ENCODE results near the gene BRIP1. TPM values are rescaled to one million over a fixed set of nuclear protein-coding genes. Genes with fewer than 3 reads are reported as not detected.

The BRIP1 gene
- total RNA-seq, 1 donor = 22.9 TPM

GRCh38 chr17:61877837-61878236, 14.5 kb upstream of the BRIP1 start:
- TF ChIP-seq, protein P1, sequence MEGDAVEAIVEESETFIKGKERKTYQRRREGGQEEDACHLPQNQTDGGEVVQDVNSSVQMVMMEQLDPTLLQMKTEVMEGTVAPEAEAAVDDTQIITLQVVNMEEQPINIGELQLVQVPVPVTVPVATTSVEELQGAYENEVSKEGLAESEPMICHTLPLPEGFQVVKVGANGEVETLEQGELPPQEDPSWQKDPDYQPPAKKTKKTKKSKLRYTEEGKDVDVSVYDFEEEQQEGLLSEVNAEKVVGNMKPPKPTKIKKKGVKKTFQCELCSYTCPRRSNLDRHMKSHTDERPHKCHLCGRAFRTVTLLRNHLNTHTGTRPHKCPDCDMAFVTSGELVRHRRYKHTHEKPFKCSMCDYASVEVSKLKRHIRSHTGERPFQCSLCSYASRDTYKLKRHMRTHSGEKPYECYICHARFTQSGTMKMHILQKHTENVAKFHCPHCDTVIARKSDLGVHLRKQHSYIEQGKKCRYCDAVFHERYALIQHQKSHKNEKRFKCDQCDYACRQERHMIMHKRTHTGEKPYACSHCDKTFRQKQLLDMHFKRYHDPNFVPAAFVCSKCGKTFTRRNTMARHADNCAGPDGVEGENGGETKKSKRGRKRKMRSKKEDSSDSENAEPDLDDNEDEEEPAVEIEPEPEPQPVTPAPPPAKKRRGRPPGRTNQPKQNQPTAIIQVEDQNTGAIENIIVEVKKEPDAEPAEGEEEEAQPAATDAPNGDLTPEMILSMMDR (IDR thresholded peaks at IDR 0.05; ENCODE audit: insufficient read depth, low read depth, low read length) = no peak
- DNase-seq (ENCODE audit: low read depth) = no peak

DNA sequence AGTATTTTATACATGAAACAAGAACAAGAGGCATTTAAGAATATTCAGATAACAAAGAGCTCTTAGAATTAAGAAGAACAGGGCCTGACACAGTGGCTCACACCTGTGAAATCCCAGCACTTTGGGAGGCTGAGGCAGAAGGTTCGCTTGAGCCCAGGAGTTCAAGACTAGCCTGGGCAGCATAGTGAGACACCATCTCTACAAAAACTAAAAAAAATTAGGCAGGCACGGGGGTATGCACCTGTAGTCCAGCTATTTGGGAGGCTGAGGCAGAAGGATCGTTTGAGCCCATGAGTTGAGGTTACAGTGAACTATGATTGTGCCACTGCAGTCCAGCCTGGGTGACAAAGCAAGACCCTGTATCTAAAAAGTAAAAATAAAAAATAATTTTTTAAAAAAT, 12.5 kb upstream of the BRIP1 start:
- TF ChIP-seq, protein P1 (IDR thresholded peaks at IDR 0.05; ENCODE audit: insufficient read depth, low read depth, low read length) = no peak
- DNase-seq (ENCODE audit: low read depth) = no peak
- H3K4me3 ChIP-seq (ENCODE audit: low read depth, low read length) = no peak overlapping the region

More at GRCh38 chr17:61877837-61878236, 14.5 kb upstream of the BRIP1 start:
- H3K4me3 ChIP-seq (ENCODE audit: low read depth, low read length) = no peak overlapping the region

- TF ChIP-seq, protein P1 (IDR thresholded peaks at IDR 0.05; ENCODE audit: insufficient read depth, low read depth, low read length) = no peak
- no peak overlapping the region for H3K4me3 ChIP-seq (ENCODE audit: low read depth, low read length)
- no peak for DNase-seq (ENCODE audit: low read depth)
Observed at GRCh38 chr17:61875285-61875684, 12.0 kb upstream of the BRIP1 start.

DNA sequence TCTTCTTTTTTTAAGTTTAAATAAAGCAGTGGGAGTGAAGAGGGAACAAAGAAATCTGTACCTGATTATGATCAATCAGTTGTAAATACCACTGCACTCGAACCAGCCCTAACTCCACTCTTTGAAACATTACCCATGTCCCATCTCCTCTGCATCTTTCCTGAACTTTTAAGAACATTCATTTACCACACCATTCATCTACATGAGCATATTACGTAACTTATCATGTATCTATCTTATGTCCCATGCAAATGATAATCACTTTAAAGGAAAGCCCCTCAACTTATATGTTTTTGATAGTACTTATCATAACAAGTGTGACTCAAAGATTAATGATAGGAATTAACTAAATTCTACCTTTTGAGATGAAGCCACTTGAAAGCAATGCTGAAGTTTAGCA, 10.7 kb upstream of the BRIP1 start:
- TF ChIP-seq, protein P1 (IDR thresholded peaks at IDR 0.05; ENCODE audit: insufficient read depth, low read depth, low read length) = no peak

GRCh38 chr17:61872099-61872498, 8.8 kb upstream of the BRIP1 start:
- DNase-seq (ENCODE audit: low read depth) = no peak
- H3K4me3 ChIP-seq (ENCODE audit: low read depth, low read length) = no peak overlapping the region
- TF ChIP-seq, protein P1 (IDR thresholded peaks at IDR 0.05; ENCODE audit: insufficient read depth, low read depth, low read length) = no peak

More for the DNA sequence above, 10.7 kb upstream of the BRIP1 start:
- DNase-seq (ENCODE audit: low read depth) = no peak
- H3K4me3 ChIP-seq (ENCODE audit: low read depth, low read length) = no peak overlapping the region

- TF ChIP-seq, protein P1 (IDR thresholded peaks at IDR 0.05; ENCODE audit: insufficient read depth, low read depth, low read length) = no peak
- H3K4me3 ChIP-seq (ENCODE audit: low read depth, low read length) = no peak overlapping the region
- no peak for DNase-seq (ENCODE audit: low read depth)
Observed at GRCh38 chr17:61869138-61869537, 5.8 kb upstream of the BRIP1 start.

DNA sequence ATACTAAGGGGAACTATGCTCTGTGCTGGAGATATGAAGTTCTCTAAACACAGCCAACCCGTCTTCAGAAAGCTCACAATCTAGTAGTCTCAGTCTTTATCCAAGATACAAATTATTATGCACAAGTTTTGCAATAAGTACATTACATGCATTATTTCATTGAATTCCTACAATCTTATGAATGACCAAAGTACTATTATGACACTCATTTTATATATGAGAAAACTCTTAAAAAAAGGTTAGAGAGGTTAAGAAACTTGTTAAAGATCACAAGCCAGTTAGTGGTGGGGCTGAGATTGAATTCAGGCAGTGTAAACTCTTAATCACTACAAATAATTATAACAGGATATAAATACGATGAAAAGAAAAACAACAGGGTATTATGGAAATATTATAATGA, 4.7 kb upstream of the BRIP1 start:
- no peak for DNase-seq (ENCODE audit: low read depth)
- TF ChIP-seq, protein P1 (IDR thresholded peaks at IDR 0.05; ENCODE audit: insufficient read depth, low read depth, low read length) = no peak
- H3K4me3 ChIP-seq (ENCODE audit: low read depth, low read length) = no peak overlapping the region

All from fibroblast of villous mesenchyme (primary cell).